Measurements from ENCODE around the gene SCN9A. TPM values are rescaled to one million over a fixed set of nuclear protein-coding genes. Genes with fewer than 3 reads are reported as not detected.
"Not testable (repeated sequence)": the region's sequence is repeated elsewhere in the genome, so short reads cannot be mapped to it uniquely, and the experiment has no call there.

SCN9A gene
- total and polyA plus RNA-seq, 3 experiments from 2014 or later: not detected

- Mint-ChIP-seq H3K9me3 (peaks cover 0 to 10% (median 0%) of the 10 kb centered on the region in 5 donors), H3K4me3 (no peak overlapping the region), H3K27ac (no peak overlapping the region), H3K27me3 (no peaks in the 10 kb centered on the region), H3K4me1 (no peaks in the 10 kb centered on the region), H3K36me3 (no peaks in the 10 kb centered on the region)
- Histone ChIP-seq H3K9me3 (ENCODE audit: low read length) (no peaks in the 10 kb centered on the region), H3K27me3 (ENCODE audit: insufficient read depth, low read length, poor library complexity, severe bottlenecking) (no peaks in the 10 kb centered on the region), H3K4me3 (ENCODE audit: low read length) (no peak overlapping the region), H3K4me1 (ENCODE audit: insufficient read depth, low read length) (no peaks in the 10 kb centered on the region), H3K27ac (ENCODE audit: low read depth, low read length) (no peak overlapping the region), H3K36me3 (ENCODE audit: insufficient read depth, low read length) (no peaks in the 10 kb centered on the region)
- DNase-seq: no peak
- CTCF ChIA-PET: no interaction called here
- POLR2A ChIA-PET: no interaction called here
These were observed 35.2 kb upstream of the SCN9A start for GRCh38 chr2:166410828-166411472.

- H3K4me3 Mint-ChIP-seq; POLR2A ChIA-PET; CTCF ChIA-PET; H3K36me3 Mint-ChIP-seq; H3K27me3 ChIP-seq (ENCODE audit: insufficient read depth, low read length, poor library complexity, severe bottlenecking); H3K36me3 ChIP-seq (ENCODE audit: insufficient read depth, low read length); H3K4me1 Mint-ChIP-seq; H3K9me3 ChIP-seq (ENCODE audit: low read length); H3K4me3 ChIP-seq (ENCODE audit: low read length); H3K27ac ChIP-seq (ENCODE audit: low read depth, low read length); H3K4me1 ChIP-seq (ENCODE audit: insufficient read depth, low read length); H3K27me3 Mint-ChIP-seq; DNase-seq; H3K27ac Mint-ChIP-seq: not testable (repeated sequence)
- H3K9me3 Mint-ChIP-seq: peaks cover 0 to 11% (median under 1%) of the 10 kb centered on the region in 5 donors
These were observed 32.0 kb upstream of the SCN9A start for GRCh38 chr2:166407746-166408145.

GRCh38 chr2:166406374-166406773 is 30.6 kb upstream of the SCN9A start:
- CTCF ChIA-PET: no interaction called here

GRCh38 chr2:166405569-166405926 is 29.8 kb upstream of the SCN9A start:
- ChIA-PET CTCF (no interaction called here), POLR2A (no interaction called here)
- Histone ChIP-seq H3K27ac (ENCODE audit: low read depth, low read length) (no peak overlapping the region), H3K4me3 (ENCODE audit: low read length) (no peak overlapping the region), H3K27me3 (ENCODE audit: insufficient read depth, low read length, poor library complexity, severe bottlenecking) (no peaks in the 10 kb centered on the region), H3K9me3 (ENCODE audit: low read length) (no peaks in the 10 kb centered on the region), H3K4me1 (ENCODE audit: insufficient read depth, low read length) (no peaks in the 10 kb centered on the region), H3K36me3 (ENCODE audit: insufficient read depth, low read length) (no peaks in the 10 kb centered on the region)
- no peaks in the 10 kb centered on the region for H3K27me3 Mint-ChIP-seq
- H3K36me3 Mint-ChIP-seq: no peaks in the 10 kb centered on the region
- H3K4me3 Mint-ChIP-seq: no peak overlapping the region
- H3K27ac Mint-ChIP-seq: no peak overlapping the region
- H3K9me3 Mint-ChIP-seq: peaks cover 0 to 11% (median 1%) of the 10 kb centered on the region in 5 donors
- H3K4me1 Mint-ChIP-seq: no peaks in the 10 kb centered on the region
- DNase-seq: no peak

More at GRCh38 chr2:166406374-166406773, 30.6 kb upstream of the SCN9A start:
- Mint-ChIP-seq H3K36me3 (no peaks in the 10 kb centered on the region), H3K4me1 (no peaks in the 10 kb centered on the region), H3K27me3 (no peaks in the 10 kb centered on the region), H3K27ac (no peak overlapping the region), H3K4me3 (no peak overlapping the region), H3K9me3 (peaks cover 0 to 11% (median 1%) of the 10 kb centered on the region in 5 donors)
- H3K4me1 ChIP-seq (ENCODE audit: insufficient read depth, low read length): no peaks in the 10 kb centered on the region
- DNase-seq: no peak
- no peaks in the 10 kb centered on the region for H3K36me3 ChIP-seq (ENCODE audit: insufficient read depth, low read length)
- H3K27me3 ChIP-seq (ENCODE audit: insufficient read depth, low read length, poor library complexity, severe bottlenecking): no peaks in the 10 kb centered on the region
- POLR2A ChIA-PET: no interaction called here
- H3K27ac ChIP-seq (ENCODE audit: low read depth, low read length): no peak overlapping the region
- H3K9me3 ChIP-seq (ENCODE audit: low read length): no peaks in the 10 kb centered on the region
- H3K4me3 ChIP-seq (ENCODE audit: low read length): no peak overlapping the region

- H3K36me3 Mint-ChIP-seq: no peaks in the 10 kb centered on the region
- ChIA-PET POLR2A (no interaction called here), CTCF (no interaction called here)
- Histone ChIP-seq H3K4me3 (ENCODE audit: low read length) (no peak overlapping the region), H3K36me3 (ENCODE audit: insufficient read depth, low read length) (no peaks in the 10 kb centered on the region), H3K4me1 (ENCODE audit: insufficient read depth, low read length) (no peaks in the 10 kb centered on the region), H3K27ac (ENCODE audit: low read depth, low read length) (no peak overlapping the region), H3K9me3 (ENCODE audit: low read length) (no peaks in the 10 kb centered on the region), H3K27me3 (ENCODE audit: insufficient read depth, low read length, poor library complexity, severe bottlenecking) (no peaks in the 10 kb centered on the region)
- DNase-seq: no peak
- no peak overlapping the region for H3K27ac Mint-ChIP-seq
- H3K27me3 Mint-ChIP-seq: no peaks in the 10 kb centered on the region
- H3K9me3 Mint-ChIP-seq: peaks cover 0 to 9% (median 1%) of the 10 kb centered on the region in 5 donors
- no peaks in the 10 kb centered on the region for H3K4me1 Mint-ChIP-seq
- H3K4me3 Mint-ChIP-seq: no peak overlapping the region
These were observed 29.3 kb upstream of the SCN9A start for GRCh38 chr2:166404831-166405568.

GRCh38 chr2:166394245-166394644 is 18.5 kb upstream of the SCN9A start:
- Mint-ChIP-seq H3K4me3 (no peak overlapping the region), H3K4me1 (no peaks in the 10 kb centered on the region), H3K27ac (no peak overlapping the region), H3K36me3 (no peaks in the 10 kb centered on the region), H3K27me3 (no peaks in the 10 kb centered on the region), H3K9me3 (peaks cover 2 to 15% (median 2%) of the 10 kb centered on the region in 5 donors)
- H3K36me3 ChIP-seq (ENCODE audit: insufficient read depth, low read length): no peaks in the 10 kb centered on the region
- H3K4me1 ChIP-seq (ENCODE audit: insufficient read depth, low read length): no peaks in the 10 kb centered on the region
- no peak overlapping the region for H3K4me3 ChIP-seq (ENCODE audit: low read length)
- H3K27me3 ChIP-seq (ENCODE audit: insufficient read depth, low read length, poor library complexity, severe bottlenecking): no peaks in the 10 kb centered on the region
- no peak for DNase-seq
- H3K9me3 ChIP-seq (ENCODE audit: low read length): no peaks in the 10 kb centered on the region
- CTCF ChIA-PET: no interaction called here
- no peak overlapping the region for H3K27ac ChIP-seq (ENCODE audit: low read depth, low read length)
- POLR2A ChIA-PET: no interaction called here

- no peaks in the 10 kb centered on the region for H3K36me3 Mint-ChIP-seq
- no peak for DNase-seq
- H3K4me3 Mint-ChIP-seq: no peak overlapping the region
- H3K27ac Mint-ChIP-seq: no peak overlapping the region
- no peaks in the 10 kb centered on the region for H3K27me3 Mint-ChIP-seq
- no peaks in the 10 kb centered on the region for H3K4me1 Mint-ChIP-seq
- Histone ChIP-seq H3K4me3 (ENCODE audit: low read length) (no peak overlapping the region), H3K36me3 (ENCODE audit: insufficient read depth, low read length) (no peaks in the 10 kb centered on the region), H3K4me1 (ENCODE audit: insufficient read depth, low read length) (no peaks in the 10 kb centered on the region), H3K27ac (ENCODE audit: low read depth, low read length) (no peak overlapping the region), H3K27me3 (ENCODE audit: insufficient read depth, low read length, poor library complexity, severe bottlenecking) (no peaks in the 10 kb centered on the region), H3K9me3 (ENCODE audit: low read length) (no peaks in the 10 kb centered on the region)
- POLR2A ChIA-PET: no interaction called here
- H3K9me3 Mint-ChIP-seq: peaks cover 2 to 15% (median 2%) of the 10 kb centered on the region in 5 donors
- CTCF ChIA-PET: no interaction called here
These were observed 17.3 kb upstream of the SCN9A start for GRCh38 chr2:166393008-166393407.

- ChIA-PET CTCF (no interaction called here), POLR2A (no interaction called here)
- Histone ChIP-seq H3K27me3 (ENCODE audit: insufficient read depth, low read length, poor library complexity, severe bottlenecking) (no peaks in the 10 kb centered on the region), H3K27ac (ENCODE audit: low read depth, low read length) (no peak overlapping the region), H3K36me3 (ENCODE audit: insufficient read depth, low read length) (no peaks in the 10 kb centered on the region), H3K4me3 (ENCODE audit: low read length) (no peak overlapping the region), H3K9me3 (ENCODE audit: low read length) (no peaks in the 10 kb centered on the region), H3K4me1 (ENCODE audit: insufficient read depth, low read length) (no peaks in the 10 kb centered on the region)
- H3K36me3 Mint-ChIP-seq: no peaks in the 10 kb centered on the region
- no peak for DNase-seq
- H3K27me3 Mint-ChIP-seq: peaks cover 0 to 2% of the 10 kb centered on the region in 2 donors
- no peaks in the 10 kb centered on the region for H3K4me1 Mint-ChIP-seq
- no peak overlapping the region for H3K4me3 Mint-ChIP-seq
- peaks cover 0 to 7% (median 0%) of the 10 kb centered on the region in 5 donors for H3K9me3 Mint-ChIP-seq
- H3K27ac Mint-ChIP-seq: no peak overlapping the region
These were observed 12.8 kb upstream of the SCN9A start for GRCh38 chr2:166388481-166389070.

Measured in CD8-positive, alpha-beta memory T cell (primary cell).